T-helper 1 cell treated with Interleukin-12 subunit alpha and Interleukin-12 subunit beta and Interleukin-4 antibody, amounts not matched to agents 30 μg/mL and 1 μg/mL, for 36 hours (primary cell): Measurements from ENCODE around the gene ACY1.

Source experiments
- H3K27ac Mint-ChIP-seq: one replicate; pipeline ENCODE4 v1.8.0; 2021; ENCODE audit warnings: mild to moderate bottlenecking, mixed read lengths
- H3K27me3 Mint-ChIP-seq: one replicate; pipeline ENCODE4 v1.8.0; 2021; ENCODE audit warnings: low read depth, mixed read lengths
- H3K36me3 Mint-ChIP-seq: one replicate; pipeline ENCODE4 v1.8.0; 2021; ENCODE audit warnings: low read depth, mixed read lengths
- H3K4me1 Mint-ChIP-seq: one replicate; pipeline ENCODE4 v1.8.0; 2021; ENCODE audit warnings: low read depth, mixed read lengths
- H3K4me3 Mint-ChIP-seq: one replicate; pipeline ENCODE4 v1.8.0; 2021; ENCODE audit warnings: mild to moderate bottlenecking, moderate library complexity, mixed read lengths
- H3K9me3 Mint-ChIP-seq: one replicate; pipeline ENCODE4 v1.8.0; 2021; ENCODE audit warnings: mixed read lengths

ACY1 gene

DNA sequence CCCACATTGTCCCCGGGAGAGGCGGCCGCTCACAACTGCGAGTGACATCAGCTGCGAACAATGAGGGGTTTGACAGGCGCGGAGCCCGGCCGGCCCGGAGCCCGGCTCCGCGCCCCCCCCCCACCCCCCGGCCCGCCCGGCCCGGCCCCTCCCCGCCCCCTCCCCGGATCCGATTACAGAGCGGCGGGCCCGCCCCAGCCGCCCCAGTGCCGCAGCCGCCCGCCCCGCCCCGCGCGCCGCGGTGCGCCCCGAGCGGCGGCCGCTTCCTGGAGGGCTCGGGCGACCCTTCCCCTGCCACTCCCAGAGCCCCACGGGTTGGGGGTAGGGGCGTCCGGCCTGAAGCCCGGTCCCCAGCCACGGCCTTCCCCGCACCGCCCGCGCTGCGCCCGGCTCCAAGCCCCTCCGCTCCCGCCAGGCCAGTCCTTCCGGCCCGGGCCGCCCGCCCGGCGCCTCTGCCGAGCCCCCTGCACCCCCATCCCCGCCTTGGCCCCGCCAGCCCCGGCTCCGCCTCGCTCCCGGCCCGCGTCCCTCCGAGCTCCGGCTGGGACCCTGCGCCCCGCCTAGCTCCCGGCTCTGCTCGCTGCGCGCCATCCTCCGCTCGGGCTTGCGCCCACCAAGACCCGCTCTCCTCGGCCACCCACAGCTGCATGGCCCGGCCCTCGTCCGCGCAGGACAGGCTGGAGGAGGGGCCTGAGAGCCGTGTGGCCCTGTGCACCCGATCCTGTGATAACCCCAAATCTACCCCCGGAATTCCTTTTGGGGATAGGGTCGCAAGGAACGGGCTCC is 15.8 kb upstream of the ACY1 start, which contains the start of gene PCBP4:
Gene PCBP4, minus strand, starts transcription at position 71 of the 786 bp plus-strand sequence. CDS start 6,214 bp downstream, outside the sequence.
- peak within 1 kb of the TSS; percentile 49 for H3K27ac Mint-ChIP-seq
- no peaks in the 10 kb centered on the region for H3K9me3 Mint-ChIP-seq
- peak within 1 kb of the TSS; percentile 89 for H3K4me3 Mint-ChIP-seq
- H3K27me3 Mint-ChIP-seq = no peaks in the 10 kb centered on the region
- H3K4me1 Mint-ChIP-seq = peaks cover 6% of the 10 kb centered on the region
- H3K36me3 Mint-ChIP-seq = no peaks in the 10 kb centered on the region

DNA sequence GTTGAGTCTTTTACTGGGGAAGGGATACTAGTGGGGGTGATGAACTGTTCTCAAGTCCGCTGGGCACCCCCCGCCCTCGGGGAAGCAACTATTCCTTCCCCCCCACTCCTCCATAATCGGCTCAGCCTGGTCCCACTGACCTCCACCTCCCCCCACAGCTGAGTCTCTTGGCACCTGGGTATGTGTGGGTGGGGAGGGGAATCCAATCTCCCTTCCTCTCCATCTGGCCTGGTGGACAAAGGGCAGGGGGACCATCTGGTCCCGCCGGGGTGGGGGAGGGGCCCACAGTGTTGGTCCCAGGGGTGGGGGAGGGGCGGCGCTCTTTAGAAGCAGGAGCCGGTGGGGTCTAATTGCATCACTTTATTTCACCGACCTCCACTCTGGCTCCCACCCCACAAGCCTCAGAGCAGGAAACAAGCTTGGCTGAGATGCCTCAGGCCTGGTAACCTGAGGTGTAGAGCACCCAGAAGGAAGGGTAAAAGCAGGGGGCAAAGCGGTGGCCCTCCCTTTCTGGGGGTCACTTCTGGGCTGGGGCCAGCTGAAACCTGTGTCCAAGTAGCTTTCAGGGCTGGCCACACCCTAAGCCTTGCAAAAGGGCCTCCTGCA is 15.1 kb upstream of the ACY1 start:
- peak overlapping the region; percentile 49 for H3K27ac Mint-ChIP-seq
- H3K4me3 Mint-ChIP-seq = peak overlapping the region; percentile 85
- no peaks in the 10 kb centered on the region for H3K9me3 Mint-ChIP-seq
- peaks cover 6% of the 10 kb centered on the region for H3K4me1 Mint-ChIP-seq
- H3K27me3 Mint-ChIP-seq = no peaks in the 10 kb centered on the region
- no peaks in the 10 kb centered on the region for H3K36me3 Mint-ChIP-seq

DNA sequence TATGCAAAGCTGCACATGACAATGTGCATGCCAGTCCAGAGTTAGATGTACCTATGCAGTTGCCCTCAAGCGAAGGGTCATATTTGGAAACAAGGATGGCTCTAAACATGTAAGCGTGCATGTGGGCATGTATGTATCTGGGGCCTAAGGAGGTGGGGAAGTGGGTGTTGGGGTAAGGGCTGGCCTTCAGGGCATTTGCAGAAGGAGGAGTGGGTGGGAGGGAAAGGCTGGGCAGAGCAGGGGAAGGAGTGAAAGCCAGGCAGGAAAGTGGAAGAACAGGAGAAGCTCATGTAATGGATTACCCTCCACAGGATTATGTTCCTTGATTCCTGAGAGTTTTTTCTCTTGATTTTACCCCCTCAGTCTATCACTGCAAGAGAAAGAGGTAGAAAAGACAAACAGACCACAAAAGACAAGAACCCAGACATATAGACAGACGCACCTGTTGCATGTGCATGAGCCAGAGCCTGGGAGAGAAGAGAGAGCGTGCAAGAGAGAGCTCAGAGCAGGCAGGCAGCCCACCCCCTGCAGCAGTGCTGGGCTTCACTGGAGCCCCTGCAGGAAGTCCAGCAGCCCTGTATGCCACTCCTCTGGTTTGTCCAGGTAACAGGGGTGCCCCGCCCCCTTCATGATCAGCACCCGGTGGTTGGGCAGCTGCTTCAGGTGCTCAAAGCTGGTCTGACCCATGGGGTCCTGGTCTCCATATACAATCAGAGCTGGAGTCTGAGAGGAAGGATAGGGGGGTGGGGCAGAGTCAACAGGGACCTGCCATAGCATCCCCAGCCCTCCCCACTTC is 14.3 kb upstream of the ACY1 start:
- Mint-ChIP-seq H3K4me3 (peak overlapping the region; percentile 67), H3K27ac (peak overlapping the region; percentile 32), H3K36me3 (no peaks in the 10 kb centered on the region), H3K4me1 (peaks cover 9% of the 10 kb centered on the region), H3K27me3 (no peaks in the 10 kb centered on the region), H3K9me3 (no peaks in the 10 kb centered on the region)

DNA sequence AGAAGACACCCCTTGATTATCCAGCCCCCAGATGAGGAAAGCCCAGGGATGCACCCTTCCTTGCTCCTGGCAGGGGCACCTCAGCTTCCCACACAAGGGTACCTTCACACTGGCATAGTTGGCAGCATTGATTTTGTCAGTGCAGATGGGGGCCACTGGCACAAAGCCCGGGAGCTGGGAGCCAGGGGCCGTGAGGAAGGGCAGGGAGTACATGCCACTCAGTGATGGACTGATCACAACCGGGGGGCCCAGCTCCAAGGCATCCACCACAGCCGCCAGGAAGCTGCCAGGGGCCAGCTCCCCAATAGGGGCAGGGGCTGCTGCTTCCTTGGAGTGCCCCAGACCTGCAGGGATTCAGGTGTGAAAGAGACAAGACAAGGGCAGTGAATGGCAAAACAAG is 13.5 kb upstream of the ACY1 start:
- no peaks in the 10 kb centered on the region for H3K27me3 Mint-ChIP-seq
- no peak overlapping the region for H3K27ac Mint-ChIP-seq
- peaks cover 14% of the 10 kb centered on the region for H3K4me1 Mint-ChIP-seq
- no peak overlapping the region for H3K4me3 Mint-ChIP-seq
- H3K36me3 Mint-ChIP-seq = no peaks in the 10 kb centered on the region
- no peaks in the 10 kb centered on the region for H3K9me3 Mint-ChIP-seq

DNA sequence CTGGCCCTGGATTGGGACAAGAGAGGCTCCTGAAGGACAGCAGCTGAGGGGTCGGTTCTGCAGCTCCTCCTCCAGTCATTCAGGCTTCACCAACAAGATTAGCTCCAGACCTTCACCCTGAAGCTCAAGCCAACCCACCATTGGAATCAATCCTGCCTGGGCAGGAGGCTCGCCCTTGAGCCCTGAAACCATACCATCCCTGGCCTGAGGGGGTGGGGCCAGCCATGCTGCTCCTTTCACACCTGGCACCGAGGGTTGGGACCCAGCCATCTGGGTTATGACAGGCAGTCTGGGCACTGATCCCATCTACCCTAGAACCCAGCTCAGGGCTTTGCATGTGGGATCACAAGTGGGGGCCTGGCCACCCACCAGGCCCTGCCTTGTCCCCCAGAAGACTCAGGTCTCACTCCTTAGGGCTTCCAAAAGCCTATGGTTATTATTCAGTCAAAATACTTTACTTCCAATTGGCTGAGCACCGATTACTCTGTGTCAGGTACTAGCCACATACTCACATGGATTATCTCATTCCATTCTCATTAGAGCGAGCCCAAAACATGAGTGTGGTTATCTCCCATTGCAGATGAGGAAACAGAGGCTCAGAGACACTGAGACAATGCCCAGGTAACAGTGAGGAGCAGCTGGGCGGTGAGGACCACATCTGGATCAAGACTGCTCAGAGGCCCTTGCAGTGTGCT is 12.6 kb upstream of the ACY1 start:
- no peaks in the 10 kb centered on the region for H3K9me3 Mint-ChIP-seq
- peak overlapping the region; percentile 31 for H3K4me3 Mint-ChIP-seq
- no peaks in the 10 kb centered on the region for H3K36me3 Mint-ChIP-seq
- H3K4me1 Mint-ChIP-seq = peaks cover 16% of the 10 kb centered on the region
- no peaks in the 10 kb centered on the region for H3K27me3 Mint-ChIP-seq
- H3K27ac Mint-ChIP-seq = no peak overlapping the region

DNA sequence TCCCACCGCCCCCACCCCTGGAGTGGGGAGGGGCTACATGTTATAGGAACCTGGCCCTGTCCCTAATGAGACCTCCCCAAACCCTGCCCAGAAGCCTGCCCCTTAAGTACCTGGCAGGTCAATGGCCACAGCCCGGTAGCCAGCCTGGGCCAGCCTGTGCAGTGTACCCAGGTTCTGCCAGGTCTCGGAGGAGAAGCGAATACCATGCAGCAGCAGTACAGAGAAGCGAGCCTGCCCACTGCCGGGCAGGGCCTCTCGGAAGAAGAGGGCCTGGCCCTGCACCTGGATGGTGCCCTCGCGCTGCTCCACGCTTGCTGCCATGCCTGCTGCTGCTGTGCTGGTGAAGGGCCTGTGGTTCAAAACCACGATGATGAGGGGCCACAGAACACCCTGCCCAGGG is 12.0 kb upstream of the ACY1 start:
- Mint-ChIP-seq H3K27ac (no peak overlapping the region), H3K9me3 (no peaks in the 10 kb centered on the region), H3K4me3 (no peak overlapping the region), H3K27me3 (no peaks in the 10 kb centered on the region), H3K4me1 (peaks cover 16% of the 10 kb centered on the region), H3K36me3 (no peaks in the 10 kb centered on the region)

DNA sequence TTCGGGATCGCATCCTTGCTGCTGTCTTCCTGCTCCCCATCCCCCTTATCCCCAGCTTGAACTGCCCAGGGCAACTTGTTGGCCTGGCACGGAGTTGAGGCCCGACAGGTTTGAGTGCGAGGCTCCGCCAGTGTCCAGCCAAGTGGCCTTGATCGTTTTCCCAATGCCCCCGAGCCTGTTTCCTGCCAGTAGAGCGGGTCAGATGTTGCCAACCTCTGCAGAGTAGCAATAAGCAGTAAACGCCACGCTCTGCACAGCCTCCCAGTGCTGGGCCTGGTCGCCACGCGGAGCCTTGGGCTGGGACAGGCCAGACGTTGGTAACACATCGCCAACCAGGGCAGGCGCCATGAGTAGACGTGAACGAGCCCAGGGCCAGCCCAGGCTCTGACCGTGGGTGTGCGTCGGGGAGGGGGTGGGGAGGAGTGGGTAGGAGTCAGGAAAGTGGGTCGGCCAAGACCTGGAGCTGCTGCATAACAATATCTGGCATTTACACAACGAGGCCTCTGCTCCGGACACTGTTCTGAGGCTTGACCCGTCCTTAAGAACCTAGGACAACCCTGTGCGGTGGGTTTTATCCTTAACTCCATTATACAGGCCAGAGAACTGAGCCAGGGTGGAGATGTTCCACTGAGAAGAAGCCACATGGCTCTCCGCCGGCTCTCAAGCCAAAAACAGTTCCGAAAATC is 8.9 kb upstream of the ACY1 start:
- Mint-ChIP-seq H3K27me3 (no peaks in the 10 kb centered on the region), H3K9me3 (no peaks in the 10 kb centered on the region), H3K27ac (peak overlapping the region; percentile 88), H3K36me3 (no peaks in the 10 kb centered on the region), H3K4me3 (peak overlapping the region; percentile 94), H3K4me1 (peaks cover 23% of the 10 kb centered on the region)

DNA sequence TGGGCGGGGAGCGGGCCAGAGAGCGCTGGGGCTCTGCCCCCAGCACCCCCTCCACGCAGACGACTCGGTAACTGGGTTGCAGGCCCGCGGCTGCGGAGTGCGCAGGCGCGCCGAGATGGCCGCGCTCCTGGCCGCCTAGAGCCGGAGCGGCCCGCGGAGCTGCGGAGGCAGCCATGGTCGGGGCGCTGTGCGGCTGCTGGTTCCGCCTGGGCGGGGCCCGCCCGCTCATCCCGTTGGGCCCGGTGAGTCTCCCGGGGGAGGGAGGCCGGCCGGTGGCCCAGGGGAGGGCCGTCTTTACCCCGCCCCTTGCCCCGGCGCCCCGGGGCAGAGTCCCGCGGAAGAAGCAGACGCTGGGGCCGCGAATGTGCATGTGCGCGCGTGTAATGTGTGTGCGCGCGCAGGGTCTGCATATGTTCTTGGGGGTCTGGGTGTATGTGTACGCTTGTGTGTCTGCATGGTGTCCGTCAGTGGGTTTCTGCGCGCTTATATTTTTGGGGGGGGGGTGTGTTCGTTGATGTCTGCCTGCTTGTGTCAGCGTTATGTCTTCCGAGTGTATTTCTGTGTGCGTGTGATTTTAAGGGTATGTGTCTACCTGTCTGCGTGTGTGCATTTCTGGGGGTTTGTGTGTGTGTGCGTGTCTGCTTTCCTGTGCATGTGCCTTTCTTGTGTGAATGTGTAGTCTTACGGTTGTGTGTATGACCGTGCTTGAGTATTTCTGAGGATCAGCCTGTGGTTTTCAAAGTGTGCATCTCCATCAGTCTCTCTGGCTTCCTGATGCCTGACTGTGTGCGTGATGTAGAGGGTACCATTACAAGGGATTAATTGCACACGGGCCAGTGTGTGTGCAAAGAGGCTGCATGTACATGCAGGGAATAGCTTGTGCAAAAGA is 8.1 kb upstream of the ACY1 start, which contains the start of gene ABHD14A:
Gene ABHD14A, plus strand, starts transcription at position 102 of the 889 bp plus-strand sequence. Its CDS starts 72 bp downstream, at position 174.
- H3K27me3 Mint-ChIP-seq = no peaks in the 10 kb centered on the region
- no peaks in the 10 kb centered on the region for H3K36me3 Mint-ChIP-seq
- peaks cover 23% of the 10 kb centered on the region for H3K4me1 Mint-ChIP-seq
- no peaks in the 10 kb centered on the region for H3K9me3 Mint-ChIP-seq
- H3K27ac Mint-ChIP-seq = peak within 1 kb of the TSS; percentile 88
- peak within 1 kb of the TSS; percentile 94 for H3K4me3 Mint-ChIP-seq

DNA sequence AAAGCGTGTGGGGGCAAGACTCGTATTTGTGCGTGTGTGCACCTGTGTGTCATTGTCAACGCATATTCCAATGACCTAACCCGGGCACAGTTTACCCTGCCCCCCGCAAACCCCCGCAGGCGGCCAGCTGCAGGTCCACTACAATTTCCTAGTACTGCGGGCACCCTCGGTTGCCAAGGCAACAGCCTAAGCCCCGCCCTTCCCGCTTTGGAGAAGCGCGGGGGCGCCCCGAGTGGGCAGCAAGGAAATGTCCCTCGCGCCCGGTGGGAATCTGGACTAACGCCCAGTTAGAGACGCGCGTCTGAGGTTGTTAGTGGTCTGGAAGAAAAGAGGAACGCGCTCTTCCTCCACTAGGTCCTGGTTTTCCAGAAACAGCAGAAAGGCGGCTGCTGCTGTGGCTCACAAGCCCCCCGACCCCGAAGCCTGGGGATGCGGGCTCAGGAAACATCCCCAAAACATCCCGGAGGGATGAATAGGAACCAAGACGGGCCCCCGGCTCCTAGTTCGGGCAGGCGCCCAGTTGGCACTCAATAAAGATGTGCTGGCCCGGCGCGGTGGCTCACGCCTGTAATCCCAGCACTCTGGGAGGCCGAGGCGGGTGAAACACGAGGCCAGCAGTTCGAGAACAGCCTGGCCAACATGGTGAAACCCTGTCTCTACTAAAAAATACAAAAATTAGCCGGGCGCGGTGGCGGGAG is 7.3 kb upstream of the ACY1 start:
- H3K4me3 Mint-ChIP-seq = peak overlapping the region; percentile 90
- H3K4me1 Mint-ChIP-seq = peaks cover 25% of the 10 kb centered on the region
- H3K27me3 Mint-ChIP-seq = no peaks in the 10 kb centered on the region
- H3K36me3 Mint-ChIP-seq = peaks cover 3% of the 10 kb centered on the region
- H3K27ac Mint-ChIP-seq = peak overlapping the region; percentile 79
- H3K9me3 Mint-ChIP-seq = no peaks in the 10 kb centered on the region

DNA sequence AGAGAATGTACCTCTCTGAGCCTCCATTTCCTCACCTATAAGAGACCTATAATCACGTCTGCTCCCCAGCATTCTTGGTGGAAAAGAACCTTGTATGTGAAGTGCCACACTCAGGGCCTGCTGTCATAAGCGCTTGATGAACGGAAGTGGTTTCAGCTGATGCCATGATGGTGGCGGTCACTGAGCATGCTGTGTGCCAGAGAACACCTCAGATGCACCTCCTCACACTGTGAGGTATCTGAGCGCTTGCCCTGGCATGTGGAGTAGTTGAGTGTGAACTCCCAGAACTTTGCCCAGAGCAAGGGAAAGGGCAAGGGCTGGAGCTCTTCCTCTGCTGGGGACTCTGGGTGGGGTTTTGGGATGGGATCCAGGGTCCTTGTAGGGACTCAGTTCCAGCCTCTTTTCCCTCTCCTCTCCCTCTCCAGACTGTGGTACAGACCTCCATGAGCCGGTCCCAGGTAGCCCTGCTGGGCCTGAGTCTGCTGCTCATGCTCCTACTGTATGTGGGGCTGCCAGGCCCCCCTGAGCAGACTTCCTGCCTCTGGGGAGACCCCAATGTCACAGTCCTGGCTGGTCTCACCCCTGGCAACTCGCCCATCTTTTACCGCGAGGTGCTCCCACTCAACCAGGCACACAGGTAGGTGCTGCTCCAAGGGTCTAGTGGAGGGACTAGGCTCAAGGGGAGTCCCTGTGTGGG is 5.7 kb upstream of the ACY1 start:
- H3K4me3 Mint-ChIP-seq = peak overlapping the region; percentile 45
- no peaks in the 10 kb centered on the region for H3K27me3 Mint-ChIP-seq
- no peaks in the 10 kb centered on the region for H3K9me3 Mint-ChIP-seq
- peaks cover 4% of the 10 kb centered on the region for H3K36me3 Mint-ChIP-seq
- H3K4me1 Mint-ChIP-seq = peaks cover 34% of the 10 kb centered on the region
- peak overlapping the region; percentile 53 for H3K27ac Mint-ChIP-seq

DNA sequence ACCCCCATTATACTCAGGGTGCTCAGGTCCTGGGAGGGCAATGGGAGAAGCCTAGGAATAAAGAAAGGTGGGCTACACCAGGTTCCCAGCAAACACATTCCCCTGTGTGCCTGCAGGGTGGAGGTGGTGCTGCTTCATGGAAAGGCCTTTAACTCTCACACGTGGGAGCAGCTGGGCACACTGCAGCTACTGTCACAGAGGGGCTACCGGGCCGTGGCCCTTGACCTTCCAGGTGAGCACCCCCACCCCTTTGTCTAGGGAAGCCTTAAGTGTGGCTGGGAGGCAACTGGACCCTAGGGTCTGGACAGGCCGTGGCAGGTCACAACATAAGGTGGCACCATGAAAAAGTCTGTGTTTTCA is 5.2 kb upstream of the ACY1 start:
- no peak overlapping the region for H3K4me3 Mint-ChIP-seq
- no peak overlapping the region for H3K27ac Mint-ChIP-seq
- H3K36me3 Mint-ChIP-seq = peaks cover 6% of the 10 kb centered on the region
- no peaks in the 10 kb centered on the region for H3K9me3 Mint-ChIP-seq
- H3K4me1 Mint-ChIP-seq = peaks cover 36% of the 10 kb centered on the region
- H3K27me3 Mint-ChIP-seq = no peaks in the 10 kb centered on the region

DNA sequence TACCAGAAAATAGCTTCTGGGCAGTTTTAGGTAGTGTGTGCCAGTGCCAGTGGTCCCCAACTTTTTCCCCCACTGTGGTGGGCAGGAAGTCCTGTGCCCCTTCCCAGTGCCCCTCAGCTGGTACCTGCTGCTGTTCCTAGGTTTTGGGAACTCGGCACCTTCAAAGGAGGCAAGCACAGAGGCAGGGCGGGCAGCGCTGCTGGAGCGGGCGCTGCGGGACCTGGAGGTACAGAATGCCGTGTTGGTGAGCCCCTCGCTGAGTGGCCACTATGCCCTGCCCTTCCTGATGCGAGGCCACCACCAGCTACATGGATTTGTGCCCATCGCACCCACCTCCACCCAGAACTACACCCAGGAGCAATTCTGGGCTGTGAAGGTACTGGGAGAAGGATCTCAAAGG is 3.1 kb upstream of the ACY1 start:
- Mint-ChIP-seq H3K36me3 (peaks cover 6% of the 10 kb centered on the region), H3K27me3 (no peaks in the 10 kb centered on the region), H3K4me3 (no peak overlapping the region), H3K9me3 (no peaks in the 10 kb centered on the region), H3K27ac (no peak overlapping the region), H3K4me1 (peaks cover 33% of the 10 kb centered on the region)
